ENCODE measurements around the gene COPG2. TPM values are rescaled to one million over a fixed set of nuclear protein-coding genes. Genes with fewer than 3 reads are reported as not detected.

The COPG2 gene
- total and polyA plus RNA-seq, 2 of the 4 experiments (the other 2 are of a cell fraction), result 18.1 to 50.0 TPM

GRCh38 chr7:130655286-130655685 is 13.3 kb downstream of the COPG2 start:
- no peak overlapping the region for H3K23ac ChIP-seq (ENCODE audit: low read depth, low read length)
- intact Hi-C loops (cut with micrococcal nuclease), result no loop called here
- no peak overlapping the region for H3K4me3 ChIP-seq (ENCODE audit: insufficient read depth, low read depth, low read length)
- H3K9me1 ChIP-seq (ENCODE audit: insufficient read depth, low read length), result no peaks in the 10 kb centered on the region
- no peak overlapping the region for H3K14ac ChIP-seq (replicated peaks; ENCODE audit: low read depth, low read length)
- no peak overlapping the region for H3K56ac ChIP-seq (ENCODE audit: extremely low read depth, insufficient read depth, low read length)
- no peak overlapping the region for H3K4me2 ChIP-seq (ENCODE audit: low read depth, low read length)
- 100% methylated on average over 1 of the region's 4 CpGs; no CpG with 5 or more reads in 1 of the 2 experiments for WGBS, 2 experiments (ENCODE audit: extremely low coverage in 2 of 2, insufficient read length in 1 of 2)
- in situ Hi-C loops (cut with MboI; ENCODE audit: low sequenced_read_pairs), result no loop called here
- H2BK20ac ChIP-seq (ENCODE audit: low read depth, low read length), result no peak overlapping the region
- no TSS peak for BruUV-seq (replicated peaks)
- dilution Hi-C loops (cut with HindIII; ENCODE audit: low sequenced_read_pairs, unreplicated experiment), result no loop called here
- H3K9ac ChIP-seq (ENCODE audit: low read depth, low read length), result no peak overlapping the region
- TF ChIP-seq MXI1 (IDR thresholded peaks at IDR 0.05; ENCODE audit: borderline replicate concordance, low read depth, low read length) (no peak), CEBPB (IDR thresholded peaks at IDR 0.05; ENCODE audit: low read depth, low read length) (no peak)
- no peak for DNase-seq
- no peak overlapping the region for H3K18ac ChIP-seq (ENCODE audit: low read depth, low read length)
- no peak overlapping the region for H4K8ac ChIP-seq (ENCODE audit: low read depth in 2 of 2, low read length in 2 of 2)
- CTCF ChIA-PET, result no interaction called here
- no peak overlapping the region for H2BK5ac ChIP-seq (ENCODE audit: low read depth, low read length, poor library complexity, severe bottlenecking)
- no peaks in the 10 kb centered on the region for H3K9me3 ChIP-seq (ENCODE audit: control insufficient read depth, insufficient read depth, low read length)
- H4K5ac ChIP-seq (ENCODE audit: low read depth, low read length), result no peak overlapping the region
- peaks cover 2% of the 10 kb centered on the region; the same call in 1 of the 2 replicates for H3K4me1 ChIP-seq (ENCODE audit: control insufficient read depth, insufficient read depth, low read length)
- H2AFZ ChIP-seq (replicated peaks; ENCODE audit: low read length, poor library complexity), result no peak overlapping the region
- no peak overlapping the region for H3K4ac ChIP-seq (ENCODE audit: low read depth, low read length)
- POLR2A ChIA-PET (ENCODE audit: unreplicated experiment), result no interaction called here
- H4K20me1 ChIP-seq (ENCODE audit: insufficient read depth, low read length), result no peaks in the 10 kb centered on the region
- H3K27ac ChIP-seq (ENCODE audit: insufficient read depth, low read length), result no peak overlapping the region
- no peaks in the 10 kb centered on the region for H3K27me3 ChIP-seq (ENCODE audit: control insufficient read depth, insufficient read depth, low read length)
- no peaks in the 10 kb centered on the region for H3K36me3 ChIP-seq (ENCODE audit: control insufficient read depth, insufficient read depth, low read length)
- no peak for ATAC-seq (ENCODE audit: low read depth)
- H2AK5ac ChIP-seq (ENCODE audit: low read depth, low read length), result no peak overlapping the region
- no peak overlapping the region for H2AK9ac ChIP-seq (replicated peaks; ENCODE audit: low read depth, low read length, poor library complexity)
- H2BK120ac ChIP-seq (ENCODE audit: low read depth, low read length), result no peak overlapping the region
- no peaks in the 10 kb centered on the region for H3K79me1 ChIP-seq (ENCODE audit: low read depth in 1 of 2, low read length in 2 of 2)
- no peak overlapping the region for H2BK15ac ChIP-seq (ENCODE audit: low read depth, low read length)
- no peak overlapping the region for H4K91ac ChIP-seq (ENCODE audit: insufficient read depth, low read depth, low read length)
